DOHH2 (cell line): ENCODE measurements around the gene IMMP2L.

Experiments
- H3F3A ChIP-seq: fragments of 200-600 bp; sonication (generic), shearing (Covaris generic); 2 replicates; pipeline ENCODE4 v1.6.0; 2016; ENCODE audit warnings: antibody characterized with exemption, mild to moderate bottlenecking; ENCODE audit not compliant: control insufficient read depth, insufficient read depth
- H3K27ac ChIP-seq: fragments of 200-600 bp; sonication (generic); 2 replicates; pipeline ENCODE4 v1.5.1; 2014; ENCODE audit warnings: low read depth, mild to moderate bottlenecking, low read length, moderate library complexity
- H3K27me3 ChIP-seq: fragments of 200-600 bp; sonication (generic); 2 replicates; pipeline ENCODE4 v1.6.1; 2014; ENCODE audit warnings: mild to moderate bottlenecking, low read length, mixed read lengths; ENCODE audit not compliant: control insufficient read depth
- H3K36me3 ChIP-seq: fragments of 200-600 bp; sonication (generic); 2 replicates; pipeline ENCODE4 v1.6.1; 2014; ENCODE audit warnings: mild to moderate bottlenecking, low read length, moderate library complexity, mixed read lengths; ENCODE audit not compliant: control insufficient read depth
- H3K4me1 ChIP-seq: fragments of 200-600 bp; sonication (generic); 2 replicates; pipeline ENCODE4 v1.6.1; 2014; ENCODE audit warnings: mild to moderate bottlenecking, low read length, mixed read lengths; ENCODE audit not compliant: control insufficient read depth
- H3K4me2 ChIP-seq: fragments of 200-600 bp; sonication (generic); 2 replicates; pipeline ENCODE4 v1.6.0; 2014; ENCODE audit warnings: mild to moderate bottlenecking, low read length, moderate library complexity
- H3K4me3 ChIP-seq: fragments of 200-600 bp; sonication (generic); 2 replicates; pipeline ENCODE4 v1.5.1; 2014; ENCODE audit warnings: mild to moderate bottlenecking, low read length, mixed read lengths
- H3K79me2 ChIP-seq: fragments of 200-600 bp; sonication (generic); 2 replicates; pipeline ENCODE4 v1.6.1; 2014; ENCODE audit warnings: mild to moderate bottlenecking, low read length, mixed read lengths; ENCODE audit not compliant: control insufficient read depth
- H3K9me2 ChIP-seq: fragments of 200-600 bp; sonication (generic); replicated peaks from 2 replicates; pipeline ENCODE4 v1.6.1; 2014; ENCODE audit warnings: mild to moderate bottlenecking, low read length, mixed read lengths; ENCODE audit not compliant: control insufficient read depth
- H3K9me3 ChIP-seq: fragments of 200-600 bp; sonication (generic); 2 replicates; pipeline ENCODE4 v1.6.1; 2014; ENCODE audit warnings: antibody characterized with exemption, low read length, mixed read lengths; ENCODE audit not compliant: control insufficient read depth, insufficient read depth
- H4K20me1 ChIP-seq: fragments of 200-600 bp; sonication (generic); 2 replicates; pipeline ENCODE4 v1.6.0; 2014; ENCODE audit warnings: low read depth, mild to moderate bottlenecking, antibody characterized with exemption, low read length, moderate library complexity; ENCODE audit not compliant: control insufficient read depth, insufficient read depth
- CTCF ChIP-seq: fragments of 200-600 bp; sonication (generic); IDR thresholded peaks from one replicate; pipeline ENCODE4 v1.5.1; 2014; ENCODE audit warnings: antibody characterized with exemption, mild to moderate bottlenecking, low read depth, low read length; ENCODE audit not compliant: poor library complexity, severe bottlenecking
- EZH2phosphoT487 ChIP-seq: fragments of 200-600 bp; sonication (generic); IDR thresholded peaks from 2 replicates; pipeline ENCODE4 v1.6.1; 2017; ENCODE audit warnings: borderline replicate concordance, mild to moderate bottlenecking, antibody characterized with exemption, low read length, moderate library complexity, mixed read lengths

Gene IMMP2L

GRCh38 chr7:111172564-111173257 lies 389.6 kb downstream of the IMMP2L start:
- H4K20me1 ChIP-seq, result no peaks in the 10 kb centered on the region
- H3K36me3 ChIP-seq, result no peaks in the 10 kb centered on the region
- no peak overlapping the region for H3K4me3 ChIP-seq
- no peaks in the 10 kb centered on the region for H3K9me2 ChIP-seq
- TF ChIP-seq EZH2phosphoT487 (no peak), CTCF (no peak)
- H3K27me3 ChIP-seq, result no peaks in the 10 kb centered on the region
- H3K9me3 ChIP-seq, result no peaks in the 10 kb centered on the region
- H3F3A ChIP-seq, result no peaks in the 10 kb centered on the region
- no peak overlapping the region for H3K27ac ChIP-seq
- no peaks in the 10 kb centered on the region for H3K4me1 ChIP-seq
- H3K79me2 ChIP-seq, result no peaks in the 10 kb centered on the region
- H3K4me2 ChIP-seq, result no peak overlapping the region

GRCh38 chr7:111168182-111168581 lies 394.1 kb downstream of the IMMP2L start:
- no peaks in the 10 kb centered on the region for H3K9me2 ChIP-seq
- H3K4me2 ChIP-seq, result no peak overlapping the region
- H3K9me3 ChIP-seq, result no peaks in the 10 kb centered on the region
- H4K20me1 ChIP-seq, result no peaks in the 10 kb centered on the region
- no peaks in the 10 kb centered on the region for H3K4me1 ChIP-seq
- H3K27me3 ChIP-seq, result no peaks in the 10 kb centered on the region
- H3K27ac ChIP-seq, result no peak overlapping the region
- H3K79me2 ChIP-seq, result no peaks in the 10 kb centered on the region
- TF ChIP-seq CTCF (no peak), EZH2phosphoT487 (no peak)
- no peaks in the 10 kb centered on the region for H3F3A ChIP-seq
- no peaks in the 10 kb centered on the region for H3K36me3 ChIP-seq
- H3K4me3 ChIP-seq, result no peak overlapping the region

- H3K27ac ChIP-seq, result no peak overlapping the region
- H3K79me2 ChIP-seq, result no peaks in the 10 kb centered on the region
- no peak for TF ChIP-seq CTCF
- TF ChIP-seq EZH2phosphoT487, result no peak
- H3K4me3 ChIP-seq, result no peak overlapping the region
- H3K27me3 ChIP-seq, result no peaks in the 10 kb centered on the region
- H3K4me1 ChIP-seq, result no peaks in the 10 kb centered on the region
- no peaks in the 10 kb centered on the region for H3K36me3 ChIP-seq
- H4K20me1 ChIP-seq, result no peaks in the 10 kb centered on the region
- no peaks in the 10 kb centered on the region for H3F3A ChIP-seq
- no peaks in the 10 kb centered on the region for H3K9me2 ChIP-seq
- H3K4me2 ChIP-seq, result no peak overlapping the region
- no peaks in the 10 kb centered on the region for H3K9me3 ChIP-seq
Measured at GRCh38 chr7:111164442-111164841, 397.9 kb downstream of the IMMP2L start.
